Brain microvascular endothelial cell (primary cell): Measurements from ENCODE around the gene ZBED4.

Source experiments
- DNase-seq: peaks from one replicate; pipeline ENCODE4 v3.0.0-alpha.2; 2020
- H3K27ac ChIP-seq: fragments of 250-450 bp; sonication (Bioruptor Pico); 2 replicates; pipeline ENCODE4 v1.5.1; 2020; ENCODE audit warnings: mild to moderate bottlenecking, moderate library complexity
- H3K27me3 ChIP-seq: fragments of 250-450 bp; sonication (Bioruptor Pico); replicated peaks from 2 replicates; pipeline ENCODE4 v1.5.1; 2020; ENCODE audit warnings: mild to moderate bottlenecking
- H3K36me3 ChIP-seq: fragments of 250-450 bp; sonication (Bioruptor Pico); replicated peaks from 2 replicates; pipeline ENCODE4 v1.5.1; 2020; ENCODE audit warnings: mild to moderate bottlenecking
- H3K4me3 ChIP-seq: 2 replicates; pipeline ENCODE4 v1.5.1; 2011; ENCODE audit warnings: low read depth, mild to moderate bottlenecking, control low read depth, low read length, moderate library complexity
- in situ Hi-C: cut with HindIII; loops from 2 replicates; pipeline ENCODE4 v1.10.0; 2017; ENCODE audit warnings: low sequenced_read_pairs, low pct_ligation_motif_present
- TF ChIP-seq, protein P1 (sequence below): IDR thresholded peaks from 2 replicates; pipeline ENCODE4 v1.5.1; 2011; ENCODE audit warnings: low read depth, mild to moderate bottlenecking, moderate library complexity, low read length, control low read depth, inconsistent platforms; ENCODE audit errors: missing control alignments

Gene ZBED4

DNA sequence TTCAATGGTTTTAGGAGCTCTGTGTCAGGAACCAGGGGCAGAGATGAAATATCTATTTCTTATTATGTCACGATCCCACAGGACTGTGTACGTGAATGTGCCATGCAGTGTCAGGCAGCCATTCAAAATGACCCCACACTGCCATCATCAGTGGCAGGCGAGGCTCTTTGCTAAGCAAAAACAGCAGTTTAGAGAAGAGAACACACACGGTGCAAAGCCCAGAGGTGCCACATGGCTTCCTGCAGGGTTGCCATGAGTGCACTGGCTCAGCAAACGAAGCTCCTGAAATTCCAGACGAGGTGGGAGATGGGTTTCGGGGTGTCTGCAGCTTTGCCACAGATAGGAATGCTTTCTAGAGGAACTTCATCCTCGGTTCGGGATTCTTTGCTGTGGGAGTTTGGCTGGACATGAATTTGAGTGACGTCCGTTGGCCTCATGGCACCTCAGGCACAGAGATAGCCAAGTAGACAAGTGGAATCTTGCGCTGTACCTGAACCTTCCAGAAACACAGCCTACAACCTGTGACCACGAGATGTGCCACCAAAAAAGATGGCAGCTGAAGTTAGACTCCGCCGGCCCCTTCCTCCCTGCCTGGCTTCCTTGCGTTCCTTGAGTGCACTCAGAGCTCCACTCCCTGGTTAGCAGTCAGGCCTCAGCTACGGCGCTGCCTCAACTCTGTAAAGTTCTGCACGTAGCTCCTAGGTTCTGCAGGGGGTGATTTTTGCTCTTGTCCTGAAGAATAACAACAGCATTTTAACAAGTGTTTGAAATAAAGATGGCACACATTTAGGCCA is 7.8 kb upstream of the ZBED4 start:
- Histone ChIP-seq H3K27ac (no peak overlapping the region), H3K4me3 (no peak overlapping the region), H3K27me3 (peaks cover 43% of the 10 kb centered on the region), H3K36me3 (no peaks in the 10 kb centered on the region)
- no peak for DNase-seq
- TF ChIP-seq, protein P1, sequence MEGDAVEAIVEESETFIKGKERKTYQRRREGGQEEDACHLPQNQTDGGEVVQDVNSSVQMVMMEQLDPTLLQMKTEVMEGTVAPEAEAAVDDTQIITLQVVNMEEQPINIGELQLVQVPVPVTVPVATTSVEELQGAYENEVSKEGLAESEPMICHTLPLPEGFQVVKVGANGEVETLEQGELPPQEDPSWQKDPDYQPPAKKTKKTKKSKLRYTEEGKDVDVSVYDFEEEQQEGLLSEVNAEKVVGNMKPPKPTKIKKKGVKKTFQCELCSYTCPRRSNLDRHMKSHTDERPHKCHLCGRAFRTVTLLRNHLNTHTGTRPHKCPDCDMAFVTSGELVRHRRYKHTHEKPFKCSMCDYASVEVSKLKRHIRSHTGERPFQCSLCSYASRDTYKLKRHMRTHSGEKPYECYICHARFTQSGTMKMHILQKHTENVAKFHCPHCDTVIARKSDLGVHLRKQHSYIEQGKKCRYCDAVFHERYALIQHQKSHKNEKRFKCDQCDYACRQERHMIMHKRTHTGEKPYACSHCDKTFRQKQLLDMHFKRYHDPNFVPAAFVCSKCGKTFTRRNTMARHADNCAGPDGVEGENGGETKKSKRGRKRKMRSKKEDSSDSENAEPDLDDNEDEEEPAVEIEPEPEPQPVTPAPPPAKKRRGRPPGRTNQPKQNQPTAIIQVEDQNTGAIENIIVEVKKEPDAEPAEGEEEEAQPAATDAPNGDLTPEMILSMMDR: no peak
- in situ Hi-C loops: no loop called here

DNA sequence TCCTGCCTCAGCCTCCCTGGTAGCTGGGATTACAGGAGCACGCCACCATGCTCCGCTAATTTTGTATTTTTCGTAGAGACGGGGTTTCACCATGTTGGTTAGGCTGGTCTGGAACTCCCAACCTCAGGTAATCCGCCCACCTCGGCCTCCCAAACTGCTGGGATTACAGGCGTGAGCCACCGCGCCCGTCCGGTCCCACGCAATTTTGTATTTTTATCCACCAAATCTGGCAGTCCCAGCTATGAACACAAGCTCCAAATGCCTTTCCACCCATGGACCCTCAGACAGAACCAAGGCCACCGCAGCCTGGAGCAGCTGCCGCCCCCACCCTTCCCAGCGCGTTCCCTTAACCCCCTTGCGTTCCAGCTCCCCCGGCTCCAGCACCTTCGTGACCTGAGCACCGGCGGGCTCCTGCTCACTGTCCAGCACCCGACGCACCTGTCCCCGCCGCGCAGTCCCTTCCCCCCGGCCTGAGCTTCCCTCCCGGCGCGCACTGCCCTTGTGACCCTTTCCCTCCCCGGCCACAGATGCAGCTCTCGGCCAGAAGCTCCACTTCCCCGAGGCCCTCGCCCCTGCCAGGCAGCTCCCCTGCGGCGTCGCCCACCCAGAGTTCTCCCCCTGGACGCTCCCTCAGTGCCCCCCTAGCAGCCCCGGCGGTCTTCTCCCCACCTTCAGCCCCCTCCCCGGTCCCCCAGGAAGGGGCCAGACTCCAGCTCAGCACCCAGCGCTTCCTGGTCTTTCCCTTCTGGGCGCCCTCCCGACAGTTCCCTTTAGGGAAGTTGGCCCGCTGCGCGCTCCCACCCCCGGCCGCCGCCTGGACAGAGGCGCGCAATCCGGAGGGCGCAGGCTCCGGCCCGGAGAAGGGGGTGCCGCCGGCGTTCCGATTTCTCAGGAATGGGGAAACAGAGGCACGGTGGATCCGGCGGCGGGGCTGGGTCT is 5.6 kb upstream of the ZBED4 start:
- H3K4me3 ChIP-seq: no peak overlapping the region
- DNase-seq: no peak
- H3K27me3 ChIP-seq: peaks cover 43% of the 10 kb centered on the region
- H3K27ac ChIP-seq: no peak overlapping the region
- H3K36me3 ChIP-seq: no peaks in the 10 kb centered on the region
- TF ChIP-seq, protein P1: no peak
- in situ Hi-C loops: no loop called here

DNA sequence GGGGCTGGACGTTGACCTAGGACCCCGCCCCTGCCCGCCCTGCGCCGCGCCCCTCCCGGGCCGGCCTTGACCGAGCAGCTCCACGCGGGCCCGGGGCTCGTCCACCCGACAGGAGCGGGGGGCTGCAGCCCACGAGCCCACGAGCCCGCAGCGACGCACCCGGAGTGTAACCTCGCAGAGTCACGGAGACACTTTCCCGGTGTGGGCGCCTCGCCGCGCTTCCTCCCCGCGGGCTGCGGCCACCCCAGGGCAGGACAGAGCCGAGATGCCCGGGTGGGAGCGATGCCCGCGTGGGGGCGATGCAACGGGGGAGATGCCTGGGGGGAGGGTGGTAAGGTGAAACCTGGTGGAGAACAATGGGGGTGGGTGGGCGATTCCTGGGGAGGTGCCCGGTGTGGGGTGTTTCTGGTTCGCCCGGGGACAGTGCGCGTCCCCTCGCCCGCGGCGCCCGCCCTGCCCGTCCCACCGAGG is 4.9 kb upstream of the ZBED4 start:
- H3K27me3 ChIP-seq: peaks cover 43% of the 10 kb centered on the region
- in situ Hi-C loops: no loop called here
- no peak overlapping the region for H3K27ac ChIP-seq
- no peak overlapping the region for H3K4me3 ChIP-seq
- H3K36me3 ChIP-seq: no peaks in the 10 kb centered on the region
- TF ChIP-seq, protein P1: no peak
- no peak for DNase-seq

DNA sequence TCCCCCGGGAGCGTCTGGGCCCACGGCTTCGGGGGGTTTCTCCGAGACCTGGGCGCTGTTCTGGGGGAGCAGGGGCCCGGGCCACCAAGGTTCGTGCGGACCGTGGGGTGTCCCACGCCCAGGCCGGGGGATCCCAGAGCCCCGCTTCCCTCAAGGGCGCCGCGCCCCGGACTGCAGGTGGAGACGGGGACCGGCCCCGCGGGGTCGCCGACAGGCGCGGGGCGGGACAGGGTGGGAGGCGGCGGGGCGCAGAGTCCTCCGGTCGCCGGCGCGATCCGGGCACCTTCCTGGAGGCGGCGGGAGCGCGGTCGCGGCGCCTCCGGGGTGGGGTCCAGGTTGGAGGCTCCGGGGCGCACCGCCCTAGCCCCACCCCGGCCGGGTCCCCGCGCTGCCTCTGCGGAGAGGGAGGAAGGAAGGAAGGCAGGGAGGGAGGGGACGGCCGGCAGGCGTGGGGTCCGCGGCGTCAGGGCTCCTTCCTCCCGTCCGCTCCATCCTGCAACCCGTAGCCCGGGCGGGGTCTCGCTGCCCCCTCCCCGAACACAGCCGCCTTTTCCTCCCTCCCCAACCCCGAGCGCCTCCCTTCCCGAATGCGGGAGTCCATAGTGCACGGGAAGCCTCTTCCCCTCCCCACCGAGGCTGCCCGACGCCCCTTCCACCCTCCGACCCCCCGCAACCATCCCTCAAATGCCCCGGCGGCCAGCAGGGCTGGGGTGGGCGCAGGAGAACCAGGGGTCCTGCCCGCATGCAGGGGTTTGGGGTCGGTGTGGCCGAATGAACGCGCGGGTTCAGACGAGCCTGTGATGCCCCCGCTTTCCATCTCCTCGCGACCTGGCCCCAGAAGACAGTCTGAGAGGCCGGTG is 4.3 kb upstream of the ZBED4 start:
- Histone ChIP-seq H3K27me3 (peaks cover 43% of the 10 kb centered on the region), H3K27ac (no peak overlapping the region), H3K36me3 (no peaks in the 10 kb centered on the region), H3K4me3 (no peak overlapping the region)
- TF ChIP-seq, protein P1: no peak
- in situ Hi-C loops: no loop called here
- no peak for DNase-seq

DNA sequence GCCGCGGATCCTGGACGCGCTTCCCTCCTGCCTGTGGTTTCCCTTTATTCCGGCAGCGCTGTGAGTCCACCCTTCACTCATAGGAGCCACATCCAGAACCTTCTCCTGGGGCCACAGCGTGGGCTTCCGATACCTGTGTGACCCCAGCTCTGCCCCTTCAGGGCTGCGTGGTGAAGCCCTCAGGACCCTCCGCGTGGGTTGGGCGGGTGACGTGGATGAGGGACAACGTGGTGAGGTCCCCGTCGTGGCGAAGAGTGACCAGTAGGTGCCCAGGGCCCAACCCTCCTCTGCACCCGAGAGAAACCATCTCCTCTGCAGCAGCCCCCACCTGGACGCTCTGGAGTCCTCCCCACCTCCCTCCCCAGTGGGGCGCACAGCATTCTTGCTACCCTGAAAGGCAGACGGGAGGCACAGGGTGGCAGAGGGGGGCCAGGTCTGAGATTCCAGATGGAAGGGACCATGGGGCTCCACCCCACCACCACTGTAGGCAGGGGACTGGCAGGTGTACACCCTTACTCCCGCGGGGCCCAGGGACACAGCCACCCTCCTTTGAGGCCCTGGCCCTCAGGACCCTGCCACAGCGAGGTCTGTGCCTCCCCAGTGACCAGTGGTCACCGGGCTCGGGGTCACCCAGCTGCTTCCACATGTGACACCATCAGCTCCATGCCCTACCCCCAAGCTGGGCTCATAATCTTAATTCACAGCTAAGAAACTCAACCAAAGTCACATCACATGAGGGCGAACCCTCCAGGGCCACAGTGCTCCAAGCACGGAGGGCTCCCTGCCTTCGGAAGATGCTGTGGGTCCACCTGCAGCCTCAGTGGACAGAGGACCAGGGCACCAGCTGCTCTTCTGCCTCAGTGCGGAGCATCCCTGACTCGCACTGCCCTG is 3.4 kb upstream of the ZBED4 start:
- in situ Hi-C loops: no loop called here
- Histone ChIP-seq H3K27ac (no peak overlapping the region), H3K4me3 (no peak overlapping the region), H3K27me3 (peaks cover 43% of the 10 kb centered on the region), H3K36me3 (no peaks in the 10 kb centered on the region)
- DNase-seq: no peak
- TF ChIP-seq, protein P1: no peak
